HEK293 (cell line): ENCODE data around the gene PRR29.

Experiments used
- ATF2 ChIP-seq: fragments of 450-650 bp; formaldehyde crosslinking; IDR thresholded peaks from 2 replicates; pipeline ENCODE4 v1.5.1; 2016; ENCODE audit warnings: missing biosample characterization, missing genetic modification characterization, low read depth
- CTCF ChIP-seq: fragments of 450-650 bp; formaldehyde crosslinking; IDR thresholded peaks from 2 replicates; pipeline ENCODE4 v1.5.1; 2016; ENCODE audit warnings: missing biosample characterization, missing genetic modification characterization
- REST ChIP-seq: fragments of 450-650 bp; formaldehyde crosslinking; IDR thresholded peaks from 2 replicates; pipeline ENCODE4 v1.5.1; 2016; ENCODE audit warnings: missing biosample characterization, missing genetic modification characterization
- ZBTB11 ChIP-seq: fragments of 450-650 bp; formaldehyde crosslinking; conservative IDR thresholded peaks from 2 replicates; pipeline ENCODE4 v1.5.1; 2016; ENCODE audit warnings: low read depth, missing biosample characterization, missing genetic modification characterization
- ZEB2 ChIP-seq: fragments of 450-650 bp; formaldehyde crosslinking; IDR thresholded peaks from 2 replicates; pipeline ENCODE4 v1.5.1; 2016; ENCODE audit warnings: missing biosample characterization, missing genetic modification characterization
- ZNF24 ChIP-seq: fragments of 450-650 bp; formaldehyde crosslinking; IDR thresholded peaks from 2 replicates; pipeline ENCODE4 v1.5.1; 2016; ENCODE audit warnings: missing biosample characterization, missing genetic modification characterization
- ZNF362 ChIP-seq: fragments of 450-650 bp; formaldehyde crosslinking; IDR thresholded peaks from 2 replicates; pipeline ENCODE4 v1.5.1; 2016; ENCODE audit warnings: missing biosample characterization, missing genetic modification characterization
- ZNF416 ChIP-seq: fragments of 450-650 bp; formaldehyde crosslinking; IDR thresholded peaks from 2 replicates; pipeline ENCODE4 v1.5.1; 2016; ENCODE audit warnings: missing biosample characterization, missing genetic modification characterization
- ZNF473 ChIP-seq: fragments of 450-650 bp; formaldehyde crosslinking; IDR thresholded peaks from 2 replicates; pipeline ENCODE4 v1.5.1; 2017; ENCODE audit warnings: missing biosample characterization, missing genetic modification characterization
- ZNF629 ChIP-seq: fragments of 450-650 bp; formaldehyde crosslinking; IDR thresholded peaks from 2 replicates; pipeline ENCODE4 v1.5.1; 2017; ENCODE audit warnings: missing biosample characterization, missing genetic modification characterization
- ZSCAN30 ChIP-seq: fragments of 450-650 bp; IDR thresholded peaks from 2 replicates; pipeline ENCODE4 v1.5.1; 2018; ENCODE audit warnings: missing biosample characterization, mild to moderate bottlenecking, missing genetic modification characterization, moderate library complexity

- TF ChIP-seq CTCF (tag by site-specific recombination) (no peak), ZEB2 (no peak), ZNF416 (no peak), ZNF629 (tag by site-specific recombination) (no peak), ZNF362 (tag by site-specific recombination) (no peak), ZBTB11 (tag by site-specific recombination) (no peak), ZSCAN30 (tag by site-specific recombination) (no peak), ATF2 (tag by site-specific recombination) (no peak), REST (tag by site-specific recombination) (no peak), ZNF24 (tag by site-specific recombination) (no peak), ZNF473 (tag by site-specific recombination) (no peak)
These were observed 11.6 kb downstream of the PRR29 start for GRCh38 chr17:64009571-64010402.
